H9 (cell line): ENCODE measurements around the gene MRPL51. TPM values are rescaled to one million over a fixed set of nuclear protein-coding genes. Genes with fewer than 3 reads are reported as not detected.

Source experiments
- DNase-seq: peaks from one replicate; pipeline ENCODE4 v3.0.0-alpha.2; 2017
- H2AFZ ChIP-seq: one replicate; pipeline ENCODE4 v1.6.1; 2013; ENCODE audit warnings: mild to moderate bottlenecking, low read length, control low read depth, moderate library complexity
- H2AK5ac ChIP-seq: 2 replicates; pipeline ENCODE4 v1.6.1; 2013; ENCODE audit warnings: low read length, control low read depth, mixed read lengths; ENCODE audit not compliant: insufficient read length
- H2BK120ac ChIP-seq: one replicate; pipeline ENCODE4 v1.6.1; 2013; ENCODE audit warnings: low read depth, mild to moderate bottlenecking, low read length, control low read depth, inconsistent platforms; ENCODE audit not compliant: poor library complexity, severe bottlenecking
- H2BK12ac ChIP-seq: 2 replicates; pipeline ENCODE4 v1.6.1; 2013; ENCODE audit warnings: low read length, control low read depth, mixed read lengths, low read depth; ENCODE audit not compliant: insufficient read length
- H2BK15ac ChIP-seq: 2 replicates; pipeline ENCODE4 v1.6.1; 2013; ENCODE audit warnings: low read depth, low read length, control low read depth
- H2BK20ac ChIP-seq: one replicate; pipeline ENCODE4 v1.6.1; 2013; ENCODE audit warnings: low read depth, mild to moderate bottlenecking, low read length, control low read depth, inconsistent platforms; ENCODE audit not compliant: poor library complexity, severe bottlenecking
- H2BK5ac ChIP-seq: 2 replicates; pipeline ENCODE4 v1.6.1; 2013; ENCODE audit warnings: low read length, control low read depth, mixed read lengths; ENCODE audit not compliant: insufficient read length
- H3K14ac ChIP-seq: 2 replicates; pipeline ENCODE4 v1.6.1; 2013; ENCODE audit warnings: low read length, control low read depth; ENCODE audit not compliant: insufficient read depth
- H3K18ac ChIP-seq: 2 replicates; pipeline ENCODE4 v1.6.1; 2013; ENCODE audit warnings: low read depth, mild to moderate bottlenecking, mixed read lengths, low read length, control low read depth; ENCODE audit not compliant: insufficient read length
- H3K23ac ChIP-seq: 2 replicates; pipeline ENCODE4 v1.6.1; 2013; ENCODE audit warnings: low read length, control low read depth, mixed read lengths, low read depth; ENCODE audit not compliant: insufficient read length
- H3K23me2 ChIP-seq: 2 replicates; pipeline ENCODE4 v1.6.1; 2013; ENCODE audit warnings: low read depth, mild to moderate bottlenecking, mixed read lengths, low read length, control low read depth; ENCODE audit not compliant: insufficient read length, poor library complexity, severe bottlenecking
- H3K27ac ChIP-seq: 2 replicates; pipeline ENCODE4 v1.5.1; 2013; ENCODE audit warnings: low read length, control low read depth, mixed read lengths, low read depth; ENCODE audit not compliant: insufficient read length
- H3K27me3 ChIP-seq: 2 replicates; pipeline ENCODE4 v1.6.1; 2013; ENCODE audit warnings: low read length, control low read depth, inconsistent platforms; ENCODE audit not compliant: insufficient read depth
- H3K4ac ChIP-seq: 2 replicates; pipeline ENCODE4 v1.6.1; 2013; ENCODE audit warnings: low read depth, mild to moderate bottlenecking, control low read depth, inconsistent platforms, low read length, moderate library complexity
- H3K4me1 ChIP-seq: 2 replicates; pipeline ENCODE4 v1.6.1; 2013; ENCODE audit warnings: low read length, control low read depth, inconsistent platforms; ENCODE audit not compliant: insufficient read depth
- H3K4me2 ChIP-seq: 2 replicates; pipeline ENCODE4 v1.6.1; 2013; ENCODE audit warnings: low read length, control low read depth, mixed read lengths; ENCODE audit not compliant: insufficient read length, insufficient read depth
- H3K56ac ChIP-seq: 2 replicates; pipeline ENCODE4 v1.6.1; 2013; ENCODE audit warnings: low read depth, mild to moderate bottlenecking, mixed read lengths, low read length, control low read depth; ENCODE audit not compliant: insufficient read length
- H3K79me1 ChIP-seq: 2 replicates; pipeline ENCODE4 v1.6.1; 2013; ENCODE audit warnings: low read depth, mild to moderate bottlenecking, moderate library complexity, low read length, control low read depth, inconsistent platforms; ENCODE audit not compliant: insufficient read depth, poor library complexity, severe bottlenecking
- H3K79me2 ChIP-seq: 2 replicates; pipeline ENCODE4 v1.6.1; 2013; ENCODE audit warnings: low read length, control low read depth, inconsistent platforms; ENCODE audit not compliant: insufficient read depth
- H3K9ac ChIP-seq: 2 replicates; pipeline ENCODE4 v1.6.1; 2013; ENCODE audit warnings: low read length, control low read depth, mixed read lengths; ENCODE audit not compliant: insufficient read length; ENCODE audit errors: extremely low read depth
- H3K9me3 ChIP-seq: one replicate; pipeline ENCODE4 v1.6.1; 2013; ENCODE audit warnings: low read depth, low read length, inconsistent platforms; ENCODE audit not compliant: control insufficient read depth
- H3T11ph ChIP-seq: one replicate; pipeline ENCODE4 v1.6.1; 2013; ENCODE audit warnings: mild to moderate bottlenecking, low read length, control low read depth, inconsistent platforms
- H4K20me1 ChIP-seq: one replicate; pipeline ENCODE4 v1.6.1; 2013; ENCODE audit not compliant: control insufficient read depth, insufficient read length, insufficient read depth
- H4K5ac ChIP-seq: 2 replicates; pipeline ENCODE4 v1.6.1; 2013; ENCODE audit warnings: low read depth, mild to moderate bottlenecking, mixed read lengths, low read length, control low read depth; ENCODE audit not compliant: insufficient read length
- H4K8ac ChIP-seq: replicated peaks from 2 replicates; pipeline ENCODE4 v1.6.1; 2013; ENCODE audit warnings: low read length, control low read depth, mixed read lengths, low read depth; ENCODE audit not compliant: insufficient read length
- H4K91ac ChIP-seq: 2 replicates; pipeline ENCODE4 v1.6.1; 2013; ENCODE audit warnings: low read depth, mild to moderate bottlenecking, moderate library complexity, mixed read lengths, low read length, control low read depth; ENCODE audit not compliant: insufficient read length
- H3K27ac Mint-ChIP-seq, 3 experiments: 2 replicates in 2 of 3; 3 replicates in 1 of 3; pipeline ENCODE4 v1.8.0; 2020 to 2021; ENCODE audit warnings: mixed read lengths in 3 of 3, mild to moderate bottlenecking in 1 of 3, moderate library complexity in 1 of 3
- H3K27me3 Mint-ChIP-seq: 2 replicates; pipeline ENCODE4 v1.8.0; 2021; ENCODE audit warnings: low read depth, mild to moderate bottlenecking, moderate library complexity, mixed read lengths
- H3K36me3 Mint-ChIP-seq, 3 experiments: 2 replicates in 2 of 3; 3 replicates in 1 of 3; pipeline ENCODE4 v1.8.0; 2020 to 2021; ENCODE audit warnings: low read depth in 3 of 3, mixed read lengths in 3 of 3; ENCODE audit not compliant: insufficient read depth in 1 of 3
- H3K4me1 Mint-ChIP-seq, 2 experiments: 2 replicates each; pipeline ENCODE4 v1.8.0; 2020; ENCODE audit warnings: mixed read lengths in 2 of 2
- H3K4me3 Mint-ChIP-seq, 2 experiments: 2 replicates in 1 of 2; 3 replicates in 1 of 2; pipeline ENCODE4 v1.8.0; 2020 to 2021; ENCODE audit warnings: mild to moderate bottlenecking in 2 of 2, mixed read lengths in 2 of 2, moderate library complexity in 1 of 2
- H3K9me3 Mint-ChIP-seq, 2 experiments: 2 replicates in 1 of 2; 3 replicates in 1 of 2; pipeline ENCODE4 v1.8.0; 2020; ENCODE audit warnings: mild to moderate bottlenecking in 2 of 2, mixed read lengths in 2 of 2, moderate library complexity in 1 of 2
- WGBS: extraction: QIAGEN DNeasy Blood & Tissue Kit; methylation state at CpG from one replicate; pipeline ENCODE4 v1.1.7; 2013; ENCODE audit warnings: missing lambda C conversion rate, low lambda C conversion rate, mixed read lengths; ENCODE audit not compliant: insufficient read length; ENCODE audit errors: extremely low coverage; 5-methylcytosine and 5-hydroxymethylcytosine counted together
- total RNA-seq: library from RNA; stranded (reverse); gene quantifications from 2 replicates; pipeline ENCODE4 v1.2.1, GENCODE V29; 2021
- TF ChIP-seq, protein P1 (sequence below): fragments of 200-600 bp; sonication (generic); conservative IDR thresholded peaks from 3 replicates; pipeline ENCODE4 v1.8.0; 2021; ENCODE audit warnings: antibody characterized with exemption, mild to moderate bottlenecking

The MRPL51 gene
- total RNA-seq, 1 experiment from 2014 or later: 329 TPM

DNA sequence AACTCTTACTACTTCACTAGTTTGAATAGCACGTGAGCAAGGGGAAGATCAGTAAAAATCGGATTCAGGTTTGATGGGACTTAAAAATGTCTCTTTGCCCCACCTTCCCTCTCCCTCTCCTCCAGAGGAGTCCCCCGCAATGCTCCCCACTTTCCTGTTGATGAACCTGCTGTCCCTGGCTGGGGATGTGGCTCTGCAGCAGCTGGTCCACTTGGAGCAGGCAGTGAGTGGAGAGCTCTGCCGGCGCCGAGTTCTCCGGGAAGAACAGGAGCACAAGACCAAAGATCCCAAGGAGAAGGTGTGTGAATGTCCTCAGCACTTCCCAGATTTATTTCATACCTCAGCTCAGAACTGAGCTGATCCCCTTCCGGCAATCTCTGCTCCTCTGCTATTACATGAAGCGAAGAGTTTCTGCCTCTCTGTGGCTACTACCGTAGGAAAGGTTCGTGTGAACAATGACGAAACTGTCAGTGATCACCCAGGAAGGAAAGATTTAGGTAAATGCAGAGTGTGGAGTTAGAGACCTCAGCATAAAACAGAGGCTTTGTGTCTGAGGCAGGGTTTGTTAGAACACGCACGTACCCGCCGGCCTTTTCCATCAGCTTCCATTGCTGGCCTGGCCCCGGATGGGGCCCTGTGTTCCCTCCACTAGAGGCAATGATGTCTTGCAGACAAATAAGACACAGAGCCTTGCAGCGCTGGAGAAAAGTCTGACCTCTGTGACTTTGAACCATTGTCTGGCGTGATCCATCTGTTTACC lies 33.9 kb upstream of the MRPL51 start:
- H3K27me3 Mint-ChIP-seq: no peaks in the 10 kb centered on the region; the same call in 1 of the 2 replicates

More for the DNA sequence above, 33.9 kb upstream of the MRPL51 start:
- Histone ChIP-seq H3K79me2 (no peaks in the 10 kb centered on the region), H2AFZ (no peak overlapping the region), H3K9me3 (no peaks in the 10 kb centered on the region), H4K91ac (no peak overlapping the region), H4K20me1 (no peaks in the 10 kb centered on the region), H3K14ac (no peak overlapping the region), H3K18ac (no peak overlapping the region), H2BK12ac (no peak overlapping the region), H4K8ac (no peak overlapping the region), H3K79me1 (no peaks in the 10 kb centered on the region), H2BK5ac (no peak overlapping the region), H3K4ac (no peak overlapping the region), H2BK15ac (no peak overlapping the region), H2BK120ac (no peak overlapping the region), H3K27me3 (no peaks in the 10 kb centered on the region), H3K27ac (no peak overlapping the region), H3K23me2 (no peaks in the 10 kb centered on the region), H3K56ac (no peak overlapping the region), H2BK20ac (no peak overlapping the region), H3T11ph (no peak overlapping the region), H3K9ac (no peak overlapping the region), H2AK5ac (no peak overlapping the region), H3K23ac (no peak overlapping the region), H3K4me2 (no peak overlapping the region), H3K4me1 (no peaks in the 10 kb centered on the region), H4K5ac (no peak overlapping the region)
- H3K36me3 Mint-ChIP-seq: peaks cover 65 to 98% (median 95%) of the 10 kb centered on the region in 3 experiments
- TF ChIP-seq, protein P1, sequence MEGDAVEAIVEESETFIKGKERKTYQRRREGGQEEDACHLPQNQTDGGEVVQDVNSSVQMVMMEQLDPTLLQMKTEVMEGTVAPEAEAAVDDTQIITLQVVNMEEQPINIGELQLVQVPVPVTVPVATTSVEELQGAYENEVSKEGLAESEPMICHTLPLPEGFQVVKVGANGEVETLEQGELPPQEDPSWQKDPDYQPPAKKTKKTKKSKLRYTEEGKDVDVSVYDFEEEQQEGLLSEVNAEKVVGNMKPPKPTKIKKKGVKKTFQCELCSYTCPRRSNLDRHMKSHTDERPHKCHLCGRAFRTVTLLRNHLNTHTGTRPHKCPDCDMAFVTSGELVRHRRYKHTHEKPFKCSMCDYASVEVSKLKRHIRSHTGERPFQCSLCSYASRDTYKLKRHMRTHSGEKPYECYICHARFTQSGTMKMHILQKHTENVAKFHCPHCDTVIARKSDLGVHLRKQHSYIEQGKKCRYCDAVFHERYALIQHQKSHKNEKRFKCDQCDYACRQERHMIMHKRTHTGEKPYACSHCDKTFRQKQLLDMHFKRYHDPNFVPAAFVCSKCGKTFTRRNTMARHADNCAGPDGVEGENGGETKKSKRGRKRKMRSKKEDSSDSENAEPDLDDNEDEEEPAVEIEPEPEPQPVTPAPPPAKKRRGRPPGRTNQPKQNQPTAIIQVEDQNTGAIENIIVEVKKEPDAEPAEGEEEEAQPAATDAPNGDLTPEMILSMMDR: no peak
- DNase-seq: no peak
- no CpG with 5 or more reads among the region's 19 CpGs for WGBS
- no peak overlapping the region; a peak in 1 of 7 replicates for H3K27ac Mint-ChIP-seq
- H3K4me1 Mint-ChIP-seq: peaks cover 6 to 16% of the 10 kb centered on the region in 2 experiments
- H3K9me3 Mint-ChIP-seq: no peaks in the 10 kb centered on the region
- H3K4me3 Mint-ChIP-seq: no peak overlapping the region
